Measurements from ENCODE around the gene SEPSECS.

DNA sequence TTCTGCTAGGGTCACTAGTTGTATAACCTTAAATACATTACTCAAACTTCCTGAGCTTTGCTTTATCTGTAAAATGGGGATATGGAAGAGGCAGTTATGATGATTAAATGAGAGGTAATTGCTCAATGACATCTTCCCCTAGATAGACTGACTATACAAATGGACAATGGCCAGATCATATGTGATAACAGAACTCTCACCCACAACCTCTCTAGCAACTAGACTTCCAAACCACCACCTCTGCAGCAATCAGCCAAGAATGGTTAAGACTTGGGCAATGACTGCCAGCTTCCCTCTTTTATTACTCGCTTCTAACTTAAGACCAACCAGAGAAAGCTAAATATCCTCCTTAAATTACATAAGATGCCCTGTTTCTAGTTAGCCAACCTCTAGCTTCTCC is 2.9 kb upstream of the SEPSECS start:
- no peak for TF ChIP-seq EZH2 (IDR thresholded peaks at IDR 0.05; ENCODE audit: low read length)
- TF ChIP-seq, protein P1, sequence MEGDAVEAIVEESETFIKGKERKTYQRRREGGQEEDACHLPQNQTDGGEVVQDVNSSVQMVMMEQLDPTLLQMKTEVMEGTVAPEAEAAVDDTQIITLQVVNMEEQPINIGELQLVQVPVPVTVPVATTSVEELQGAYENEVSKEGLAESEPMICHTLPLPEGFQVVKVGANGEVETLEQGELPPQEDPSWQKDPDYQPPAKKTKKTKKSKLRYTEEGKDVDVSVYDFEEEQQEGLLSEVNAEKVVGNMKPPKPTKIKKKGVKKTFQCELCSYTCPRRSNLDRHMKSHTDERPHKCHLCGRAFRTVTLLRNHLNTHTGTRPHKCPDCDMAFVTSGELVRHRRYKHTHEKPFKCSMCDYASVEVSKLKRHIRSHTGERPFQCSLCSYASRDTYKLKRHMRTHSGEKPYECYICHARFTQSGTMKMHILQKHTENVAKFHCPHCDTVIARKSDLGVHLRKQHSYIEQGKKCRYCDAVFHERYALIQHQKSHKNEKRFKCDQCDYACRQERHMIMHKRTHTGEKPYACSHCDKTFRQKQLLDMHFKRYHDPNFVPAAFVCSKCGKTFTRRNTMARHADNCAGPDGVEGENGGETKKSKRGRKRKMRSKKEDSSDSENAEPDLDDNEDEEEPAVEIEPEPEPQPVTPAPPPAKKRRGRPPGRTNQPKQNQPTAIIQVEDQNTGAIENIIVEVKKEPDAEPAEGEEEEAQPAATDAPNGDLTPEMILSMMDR (optimal IDR thresholded peaks at IDR 0.05 in 1 of 3, IDR thresholded peaks at IDR 0.05 in 1 of 3, conservative IDR thresholded peaks at IDR 0.05 in 1 of 3; ENCODE audit: extremely low read depth in 1 of 3, insufficient read depth in 2 of 3, low read length in 3 of 3): no peak

All from keratinocyte (primary cell).